Esophagus muscularis mucosa (tissue), 3 donors: ENCODE results near the gene GJA4.

ENCODE experiments used
- CTCF ChIP-seq, 3 experiments: fragments of 200-600 bp in 2 of 3; fragments of 450-650 bp in 1 of 3; sonication (generic) in 2 of 3; IDR thresholded peaks; one replicate each; pipeline ENCODE4 v1.5.1; 2017 to 2019; ENCODE audit warnings: antibody characterized with exemption in 3 of 3, mild to moderate bottlenecking in 2 of 3, moderate library complexity in 1 of 3
- EP300 ChIP-seq: sonication (generic); formaldehyde crosslinking; IDR thresholded peaks from one replicate; pipeline ENCODE4 v1.6.1; 2017; ENCODE audit warnings: antibody characterized with exemption

- no peak for TF ChIP-seq CTCF (IDR thresholded peaks at IDR 0.05)
- no peak for TF ChIP-seq EP300
Observed at GRCh38 chr1:34781844-34782391, 10.9 kb upstream of the GJA4 start.
